K562 (cell line): Measurements from ENCODE around the gene GPN3. TPM values are rescaled to one million over a fixed set of nuclear protein-coding genes. Genes with fewer than 3 reads are reported as not detected.
A peak's percentile ranks its signal among the peaks of the same experiment; 100 is the strongest.

Source experiments
- ELF2 ChIP-seq: fragments of 250-450 bp; sonication (Bioruptor Pico); IDR thresholded peaks from 2 replicates; pipeline ENCODE4 v1.5.0; 2021; ENCODE audit warnings: mild to moderate bottlenecking
- ILK ChIP-seq: fragments of 450-650 bp; IDR thresholded peaks from 2 replicates; pipeline ENCODE4 v1.6.1; 2016; ENCODE audit warnings: missing genetic modification characterization, low read depth, mild to moderate bottlenecking, missing compliant biosample characterization, moderate library complexity, borderline replicate concordance
- MTA2 ChIP-seq: fragments of 450-650 bp; IDR thresholded peaks from 2 replicates; pipeline ENCODE4 v1.6.1; 2016; ENCODE audit warnings: low read depth
- MYBL2 ChIP-seq, 2 experiments: fragments of 450-650 bp in 1 of 2; sonication (generic) in 1 of 2; formaldehyde crosslinking in 1 of 2; IDR thresholded peaks; 2 replicates each; pipeline versions ENCODE4 v1.6.1 to v1.8.1; 2017 to 2022; ENCODE audit warnings: borderline replicate concordance in 1 of 2, inconsistent platforms in 1 of 2, low read depth in 1 of 2, mild to moderate bottlenecking in 1 of 2, missing genetic modification reagents in 1 of 2, moderate library complexity in 1 of 2
- SMAD2 ChIP-seq: fragments of 150-350 bp; IDR thresholded peaks from 2 replicates; pipeline ENCODE4 v1.6.1; 2014; ENCODE audit warnings: low read depth, mild to moderate bottlenecking, low read length
- SP1 ChIP-seq: sonication (generic); formaldehyde crosslinking; IDR thresholded peaks from 2 replicates; pipeline ENCODE4 v1.8.1; 2022; ENCODE audit warnings: mild to moderate bottlenecking, missing genetic modification reagents
- SPI1 ChIP-seq: IDR thresholded peaks from 2 replicates; pipeline ENCODE4 v1.6.1; 2011; ENCODE audit warnings: low read depth, low read length, control low read depth, borderline replicate concordance
- ZNF143 ChIP-seq: sonication (generic); formaldehyde crosslinking; IDR thresholded peaks from 2 replicates; pipeline ENCODE4 v1.9.0; 2022; ENCODE audit warnings: mild to moderate bottlenecking, missing genetic modification reagents
- ZNF696 ChIP-seq: fragments of 250-450 bp; sonication (Bioruptor Pico); conservative IDR thresholded peaks from 2 replicates; pipeline ENCODE4 v1.4.0; 2020; ENCODE audit warnings: mild to moderate bottlenecking, moderate library complexity
- ZZZ3 ChIP-seq: fragments of 450-650 bp; IDR thresholded peaks from 2 replicates; pipeline ENCODE4 v1.6.1; 2016; ENCODE audit warnings: antibody characterized with exemption, mild to moderate bottlenecking, moderate library complexity
- polyA plus RNA-seq, 8 experiments: library from polyadenylated mRNA; depleted of rRNA in 4 of 8; stranded (reverse) in 5 of 8; unstranded in 3 of 8; fragments of >200 nt; fragmentation: Nextera tagmentation in 2 of 8; fragmentation: Illumina TruSeq in 1 of 8; extraction: Ambion mirVana in 2 of 8; extraction: Trizol in 1 of 8; gene quantifications; 2 replicates each; pipeline versions ENCODE4 v1.2.1 to v1.2.3, GENCODE V29; 2011 to 2014; ENCODE audit warnings: inconsistent platforms in 1 of 8, missing spikeins in 1 of 8
- total RNA-seq, 7 experiments: library from RNA; depleted of rRNA in 6 of 7; stranded (reverse); fragments of >200 nt in 6 of 7; fragmentation: Illumina TruSeq in 2 of 7; extraction: Trizol in 2 of 7; gene quantifications; 2 replicates each; pipeline versions ENCODE4 v1.2.1 to v1.2.3, GENCODE V29; 2011 to 2021; ENCODE audit warnings: low replicate concordance in 1 of 7
- TF ChIP-seq, protein P1 (sequence below): fragments of 450-650 bp; formaldehyde crosslinking; IDR thresholded peaks from 2 replicates; pipeline ENCODE4 v1.4.0; 2020; ENCODE audit warnings: mild to moderate bottlenecking, moderate library complexity
- TF ChIP-seq, protein P2 (sequence below): fragments of 200-600 bp; sonication (generic); IDR thresholded peaks from one replicate; pipeline ENCODE4 v1.6.1; 2012; ENCODE audit warnings: mild to moderate bottlenecking, low read depth, low read length, inconsistent platforms

Gene GPN3
- total and polyA plus RNA-seq, 9 of the 15 experiments (the other 6 are each of a cell fraction or from before 2014, with no cell fraction given) = 35.8 to 123 (median 64.2) TPM

DNA sequence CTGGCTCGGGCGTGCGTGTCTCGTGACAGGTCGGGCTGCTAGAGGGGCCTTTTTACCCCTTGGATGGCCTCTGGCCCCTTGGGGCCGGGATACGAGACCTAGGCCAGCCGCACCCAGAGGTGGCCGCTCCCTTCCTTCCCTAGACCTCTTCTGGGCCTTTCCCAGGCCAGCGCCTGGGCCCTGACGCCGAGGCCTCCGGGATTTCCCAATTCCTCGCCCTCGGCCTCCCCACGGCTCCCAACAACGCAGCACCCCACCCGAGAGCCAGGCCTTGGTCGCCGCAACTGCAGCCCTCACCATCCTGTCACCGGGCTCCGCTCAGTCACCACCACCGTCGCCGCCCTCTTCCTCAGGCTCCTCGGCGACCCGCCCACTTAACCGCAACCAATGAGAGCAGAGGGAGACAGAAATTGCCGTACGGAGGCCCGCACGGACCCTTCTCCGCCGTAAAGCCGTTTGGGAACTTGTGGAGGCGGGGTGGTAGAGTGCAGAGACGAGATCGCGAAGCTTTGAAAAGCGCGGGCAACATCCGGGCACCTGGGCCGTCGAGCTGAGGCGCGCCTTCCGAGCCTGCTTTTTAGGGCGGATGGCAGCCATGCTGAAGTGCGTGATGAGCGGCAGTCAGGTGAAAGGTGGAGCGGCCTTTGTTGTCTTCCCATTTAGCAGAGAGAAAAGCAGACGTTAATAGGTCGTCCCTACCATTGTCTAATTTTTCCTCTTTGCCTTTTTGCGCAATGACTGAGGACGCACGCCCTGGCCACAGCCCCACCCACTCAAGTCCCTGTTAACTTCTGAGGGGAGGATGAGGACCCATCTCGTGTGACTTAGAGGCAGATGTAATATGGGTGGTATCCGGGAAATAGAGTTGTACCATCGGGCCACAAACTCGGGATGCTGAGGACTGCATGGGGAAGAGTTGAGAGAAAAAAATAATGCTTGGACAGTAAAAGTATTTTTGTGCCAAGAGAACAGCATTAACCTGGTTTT, 34.0 kb upstream of the GPN3 start, which contains the start of the genes RAD9B and VPS29 (continued):
- TF ChIP-seq SPI1 (no peak), SP1 (CRISPR knock-in tag) (peak; percentile 98), ZNF143 (CRISPR knock-in tag) (peak; percentile 63; the same call in 1 of the 2 replicates), ILK (tag) (no peak), MTA2 (no peak), SMAD2 (no peak), ZNF696 (CRISPR knock-in tag) (no peak), ELF2 (CRISPR knock-in tag) (0 out of 2 replicates have a peak, but pooled peaks have one; percentile 58), MYBL2 (IDR thresholded peaks at IDR 0.05; ENCODE audit: low read depth) (peak; percentile 90), MYBL2 (CRISPR knock-in tag; IDR thresholded peaks at IDR 0.05; ENCODE audit: borderline replicate concordance) (no peak), ZZZ3 (peak; percentile 96)
- TF ChIP-seq, protein P1, sequence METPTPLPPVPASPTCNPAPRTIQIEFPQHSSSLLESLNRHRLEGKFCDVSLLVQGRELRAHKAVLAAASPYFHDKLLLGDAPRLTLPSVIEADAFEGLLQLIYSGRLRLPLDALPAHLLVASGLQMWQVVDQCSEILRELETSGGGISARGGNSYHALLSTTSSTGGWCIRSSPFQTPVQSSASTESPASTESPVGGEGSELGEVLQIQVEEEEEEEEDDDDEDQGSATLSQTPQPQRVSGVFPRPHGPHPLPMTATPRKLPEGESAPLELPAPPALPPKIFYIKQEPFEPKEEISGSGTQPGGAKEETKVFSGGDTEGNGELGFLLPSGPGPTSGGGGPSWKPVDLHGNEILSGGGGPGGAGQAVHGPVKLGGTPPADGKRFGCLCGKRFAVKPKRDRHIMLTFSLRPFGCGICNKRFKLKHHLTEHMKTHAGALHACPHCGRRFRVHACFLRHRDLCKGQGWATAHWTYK (CRISPR knock-in tag) = peak; percentile 92
- TF ChIP-seq, protein P2, sequence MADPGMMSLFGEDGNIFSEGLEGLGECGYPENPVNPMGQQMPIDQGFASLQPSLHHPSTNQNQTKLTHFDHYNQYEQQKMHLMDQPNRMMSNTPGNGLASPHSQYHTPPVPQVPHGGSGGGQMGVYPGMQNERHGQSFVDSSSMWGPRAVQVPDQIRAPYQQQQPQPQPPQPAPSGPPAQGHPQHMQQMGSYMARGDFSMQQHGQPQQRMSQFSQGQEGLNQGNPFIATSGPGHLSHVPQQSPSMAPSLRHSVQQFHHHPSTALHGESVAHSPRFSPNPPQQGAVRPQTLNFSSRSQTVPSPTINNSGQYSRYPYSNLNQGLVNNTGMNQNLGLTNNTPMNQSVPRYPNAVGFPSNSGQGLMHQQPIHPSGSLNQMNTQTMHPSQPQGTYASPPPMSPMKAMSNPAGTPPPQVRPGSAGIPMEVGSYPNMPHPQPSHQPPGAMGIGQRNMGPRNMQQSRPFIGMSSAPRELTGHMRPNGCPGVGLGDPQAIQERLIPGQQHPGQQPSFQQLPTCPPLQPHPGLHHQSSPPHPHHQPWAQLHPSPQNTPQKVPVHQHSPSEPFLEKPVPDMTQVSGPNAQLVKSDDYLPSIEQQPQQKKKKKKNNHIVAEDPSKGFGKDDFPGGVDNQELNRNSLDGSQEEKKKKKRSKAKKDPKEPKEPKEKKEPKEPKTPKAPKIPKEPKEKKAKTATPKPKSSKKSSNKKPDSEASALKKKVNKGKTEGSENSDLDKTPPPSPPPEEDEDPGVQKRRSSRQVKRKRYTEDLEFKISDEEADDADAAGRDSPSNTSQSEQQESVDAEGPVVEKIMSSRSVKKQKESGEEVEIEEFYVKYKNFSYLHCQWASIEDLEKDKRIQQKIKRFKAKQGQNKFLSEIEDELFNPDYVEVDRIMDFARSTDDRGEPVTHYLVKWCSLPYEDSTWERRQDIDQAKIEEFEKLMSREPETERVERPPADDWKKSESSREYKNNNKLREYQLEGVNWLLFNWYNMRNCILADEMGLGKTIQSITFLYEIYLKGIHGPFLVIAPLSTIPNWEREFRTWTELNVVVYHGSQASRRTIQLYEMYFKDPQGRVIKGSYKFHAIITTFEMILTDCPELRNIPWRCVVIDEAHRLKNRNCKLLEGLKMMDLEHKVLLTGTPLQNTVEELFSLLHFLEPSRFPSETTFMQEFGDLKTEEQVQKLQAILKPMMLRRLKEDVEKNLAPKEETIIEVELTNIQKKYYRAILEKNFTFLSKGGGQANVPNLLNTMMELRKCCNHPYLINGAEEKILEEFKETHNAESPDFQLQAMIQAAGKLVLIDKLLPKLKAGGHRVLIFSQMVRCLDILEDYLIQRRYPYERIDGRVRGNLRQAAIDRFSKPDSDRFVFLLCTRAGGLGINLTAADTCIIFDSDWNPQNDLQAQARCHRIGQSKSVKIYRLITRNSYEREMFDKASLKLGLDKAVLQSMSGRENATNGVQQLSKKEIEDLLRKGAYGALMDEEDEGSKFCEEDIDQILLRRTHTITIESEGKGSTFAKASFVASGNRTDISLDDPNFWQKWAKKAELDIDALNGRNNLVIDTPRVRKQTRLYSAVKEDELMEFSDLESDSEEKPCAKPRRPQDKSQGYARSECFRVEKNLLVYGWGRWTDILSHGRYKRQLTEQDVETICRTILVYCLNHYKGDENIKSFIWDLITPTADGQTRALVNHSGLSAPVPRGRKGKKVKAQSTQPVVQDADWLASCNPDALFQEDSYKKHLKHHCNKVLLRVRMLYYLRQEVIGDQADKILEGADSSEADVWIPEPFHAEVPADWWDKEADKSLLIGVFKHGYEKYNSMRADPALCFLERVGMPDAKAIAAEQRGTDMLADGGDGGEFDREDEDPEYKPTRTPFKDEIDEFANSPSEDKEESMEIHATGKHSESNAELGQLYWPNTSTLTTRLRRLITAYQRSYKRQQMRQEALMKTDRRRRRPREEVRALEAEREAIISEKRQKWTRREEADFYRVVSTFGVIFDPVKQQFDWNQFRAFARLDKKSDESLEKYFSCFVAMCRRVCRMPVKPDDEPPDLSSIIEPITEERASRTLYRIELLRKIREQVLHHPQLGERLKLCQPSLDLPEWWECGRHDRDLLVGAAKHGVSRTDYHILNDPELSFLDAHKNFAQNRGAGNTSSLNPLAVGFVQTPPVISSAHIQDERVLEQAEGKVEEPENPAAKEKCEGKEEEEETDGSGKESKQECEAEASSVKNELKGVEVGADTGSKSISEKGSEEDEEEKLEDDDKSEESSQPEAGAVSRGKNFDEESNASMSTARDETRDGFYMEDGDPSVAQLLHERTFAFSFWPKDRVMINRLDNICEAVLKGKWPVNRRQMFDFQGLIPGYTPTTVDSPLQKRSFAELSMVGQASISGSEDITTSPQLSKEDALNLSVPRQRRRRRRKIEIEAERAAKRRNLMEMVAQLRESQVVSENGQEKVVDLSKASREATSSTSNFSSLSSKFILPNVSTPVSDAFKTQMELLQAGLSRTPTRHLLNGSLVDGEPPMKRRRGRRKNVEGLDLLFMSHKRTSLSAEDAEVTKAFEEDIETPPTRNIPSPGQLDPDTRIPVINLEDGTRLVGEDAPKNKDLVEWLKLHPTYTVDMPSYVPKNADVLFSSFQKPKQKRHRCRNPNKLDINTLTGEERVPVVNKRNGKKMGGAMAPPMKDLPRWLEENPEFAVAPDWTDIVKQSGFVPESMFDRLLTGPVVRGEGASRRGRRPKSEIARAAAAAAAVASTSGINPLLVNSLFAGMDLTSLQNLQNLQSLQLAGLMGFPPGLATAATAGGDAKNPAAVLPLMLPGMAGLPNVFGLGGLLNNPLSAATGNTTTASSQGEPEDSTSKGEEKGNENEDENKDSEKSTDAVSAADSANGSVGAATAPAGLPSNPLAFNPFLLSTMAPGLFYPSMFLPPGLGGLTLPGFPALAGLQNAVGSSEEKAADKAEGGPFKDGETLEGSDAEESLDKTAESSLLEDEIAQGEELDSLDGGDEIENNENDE = no peak
